Body of pancreas (tissue), 4 donors: ENCODE results near the gene OTOG. TPM values are rescaled to one million over a fixed set of nuclear protein-coding genes. Genes with fewer than 3 reads are reported as not detected.

Source experiments
- ATAC-seq: fragments of 150-250 bp; one replicate; pipeline ENCODE4 v1.9.1; 2016
- DNase-seq, 4 donors: peaks; one replicate each; pipeline ENCODE4 v3.0.0-alpha.2; 2019
- H3K27ac ChIP-seq, 4 donors: fragments of 200-600 bp; sonication (generic); 1 replicate in 3 of 4; 2 replicates in 1 of 4; pipeline versions ENCODE4 v1.5.1 to v1.6.1; 2016 to 2019; ENCODE audit warnings: mild to moderate bottlenecking in 1 of 4, mixed read lengths in 1 of 4, moderate library complexity in 1 of 4
- H3K27me3 ChIP-seq, 2 donors: fragments of 200-600 bp; sonication (generic); one replicate each; pipeline ENCODE4 v1.6.0; 2016; ENCODE audit warnings: mild to moderate bottlenecking in 1 of 2
- H3K36me3 ChIP-seq, 2 donors: fragments of 200-600 bp; sonication (generic); replicated peaks in 1 of 2; 2 replicates each; pipeline ENCODE4 v1.5.1; 2016; ENCODE audit warnings: low read depth in 2 of 2; ENCODE audit not compliant: insufficient read depth in 1 of 2
- H3K4me1 ChIP-seq: fragments of 200-600 bp; sonication (generic); one replicate; pipeline ENCODE4 v1.6.0; 2016
- H3K4me3 ChIP-seq, 2 donors: fragments of 200-600 bp; sonication (generic); 1 replicate in 1 of 2; 2 replicates in 1 of 2; pipeline ENCODE4 v1.5.1; 2016 to 2019
- H3K9me3 ChIP-seq, 3 donors: fragments of 200-600 bp; sonication (generic); 1 replicate in 2 of 3; 2 replicates in 1 of 3; pipeline ENCODE4 v1.5.1; 2016
- CTCF ChIP-seq, 7 experiments: fragments of 450-650 bp in 4 of 7; fragments of 200-600 bp in 3 of 7; sonication (generic) in 3 of 7; IDR thresholded peaks; one replicate each; pipeline ENCODE4 v1.5.1; 2016 to 2019; ENCODE audit warnings: antibody characterized with exemption in 7 of 7
- POLR2A ChIP-seq, 3 donors: fragments of 450-650 bp; IDR thresholded peaks; one replicate each; pipeline ENCODE4 v1.6.1; 2016; ENCODE audit warnings: antibody characterized with exemption in 3 of 3, mild to moderate bottlenecking in 2 of 3
- WGBS, 2 donors: methylation state at CpG; one replicate each; pipeline ENCODE4 v1.1.5; 2017; 5-methylcytosine and 5-hydroxymethylcytosine counted together
- intact Hi-C: fragments of 100-400 bp; cut with DNase I; formaldehyde crosslinking; loops from one replicate; pipeline ENCODE4 v1.15.1; 2023
- total RNA-seq, 2 donors: library from RNA; depleted of rRNA; stranded (reverse); fragments of >200 nt; gene quantifications; one replicate each; pipeline ENCODE4 v1.1.0, GENCODE V29; 2016

The OTOG gene
- total RNA-seq, 2 donors from 2014 or later, result not detected

- H3K27me3 ChIP-seq, result no peaks in the 10 kb centered on the region
- TF ChIP-seq POLR2A (IDR thresholded peaks at IDR 0.05) (no peak), CTCF (IDR thresholded peaks at IDR 0.05) (no peak)
- 46 to 53% methylated on average over 4 to 7 of the region's 7 CpGs for WGBS, 2 donors
Measured at GRCh38 chr11:17551347-17552040, 4.4 kb downstream of the OTOG start.

GRCh38 chr11:17552041-17552355, 4.9 kb downstream of the OTOG start:
- H3K4me1 ChIP-seq, result peaks cover 4% of the 10 kb centered on the region
- TF ChIP-seq POLR2A (IDR thresholded peaks at IDR 0.05), result no peak
- no peak for DNase-seq
- no peak for ATAC-seq
- no peak overlapping the region for H3K27ac ChIP-seq
- no peaks in the 10 kb centered on the region for H3K36me3 ChIP-seq
- 74 to 83% methylated on average over 2 to 4 of the region's 4 CpGs for WGBS, 2 donors
- H3K4me3 ChIP-seq, result no peak overlapping the region
- no peaks in the 10 kb centered on the region for H3K27me3 ChIP-seq
- no peaks in the 10 kb centered on the region for H3K9me3 ChIP-seq
- intact Hi-C loops, result no loop called here

More at GRCh38 chr11:17551347-17552040, 4.4 kb downstream of the OTOG start:
- ATAC-seq, result no peak
- Histone ChIP-seq H3K4me3 (no peak overlapping the region), H3K36me3 (no peaks in the 10 kb centered on the region), H3K9me3 (no peaks in the 10 kb centered on the region), H3K4me1 (peaks cover 4% of the 10 kb centered on the region), H3K27ac (no peak overlapping the region)
- intact Hi-C loops, result no loop called here
- no peak for DNase-seq

GRCh38 chr11:17552392-17553248, 5.6 kb downstream of the OTOG start:
- H3K27ac ChIP-seq, result no peak overlapping the region
- no peak overlapping the region for H3K4me3 ChIP-seq
- H3K36me3 ChIP-seq, result no peaks in the 10 kb centered on the region
- no peaks in the 10 kb centered on the region for H3K9me3 ChIP-seq
- intact Hi-C loops, result no loop called here
- DNase-seq (no peak), ATAC-seq (peak; percentile 18)
- TF ChIP-seq POLR2A (IDR thresholded peaks at IDR 0.05), result no peak
- no peak for TF ChIP-seq CTCF (IDR thresholded peaks at IDR 0.05)
- H3K27me3 ChIP-seq, result no peaks in the 10 kb centered on the region
- WGBS, 2 donors, result 76 to 85% methylated on average over 7 to 8 of the region's 10 CpGs
- no peaks in the 10 kb centered on the region for H3K4me1 ChIP-seq

GRCh38 chr11:17553249-17553546, 6.1 kb downstream of the OTOG start:
- no peak for TF ChIP-seq CTCF (IDR thresholded peaks at IDR 0.05)
- no peak for TF ChIP-seq POLR2A (IDR thresholded peaks at IDR 0.05)
- Histone ChIP-seq H3K27me3 (no peaks in the 10 kb centered on the region), H3K4me3 (no peak overlapping the region), H3K27ac (no peak overlapping the region), H3K36me3 (no peaks in the 10 kb centered on the region), H3K9me3 (no peaks in the 10 kb centered on the region), H3K4me1 (no peaks in the 10 kb centered on the region)
- intact Hi-C loops, result no loop called here
- DNase-seq (no peak), ATAC-seq (no peak)
- WGBS, 2 donors, result 71 to 81% methylated on average over 7 of the region's 7 CpGs

GRCh38 chr11:17554487-17554886, 7.4 kb downstream of the OTOG start:
- H3K36me3 ChIP-seq, result no peaks in the 10 kb centered on the region
- 80 to 87% methylated on average over 4 of the region's 4 CpGs for WGBS, 2 donors

More at GRCh38 chr11:17554487-17554886, 7.4 kb downstream of the OTOG start:
- no peaks in the 10 kb centered on the region for H3K27me3 ChIP-seq
- no peak for ATAC-seq
- no peaks in the 10 kb centered on the region for H3K4me1 ChIP-seq
- H3K27ac ChIP-seq, result no peak overlapping the region
- no peak for DNase-seq
- H3K4me3 ChIP-seq, result no peak overlapping the region
- intact Hi-C loops, result no loop called here
- no peaks in the 10 kb centered on the region for H3K9me3 ChIP-seq
- TF ChIP-seq CTCF (IDR thresholded peaks at IDR 0.05) (no peak), POLR2A (IDR thresholded peaks at IDR 0.05) (no peak)
